ENCODE measurements around the gene CRYBG2.
"Not testable (repeated sequence)": the region's sequence is repeated elsewhere in the genome, so short reads cannot be mapped to it uniquely, and the experiment has no call there.

Gene CRYBG2

DNA sequence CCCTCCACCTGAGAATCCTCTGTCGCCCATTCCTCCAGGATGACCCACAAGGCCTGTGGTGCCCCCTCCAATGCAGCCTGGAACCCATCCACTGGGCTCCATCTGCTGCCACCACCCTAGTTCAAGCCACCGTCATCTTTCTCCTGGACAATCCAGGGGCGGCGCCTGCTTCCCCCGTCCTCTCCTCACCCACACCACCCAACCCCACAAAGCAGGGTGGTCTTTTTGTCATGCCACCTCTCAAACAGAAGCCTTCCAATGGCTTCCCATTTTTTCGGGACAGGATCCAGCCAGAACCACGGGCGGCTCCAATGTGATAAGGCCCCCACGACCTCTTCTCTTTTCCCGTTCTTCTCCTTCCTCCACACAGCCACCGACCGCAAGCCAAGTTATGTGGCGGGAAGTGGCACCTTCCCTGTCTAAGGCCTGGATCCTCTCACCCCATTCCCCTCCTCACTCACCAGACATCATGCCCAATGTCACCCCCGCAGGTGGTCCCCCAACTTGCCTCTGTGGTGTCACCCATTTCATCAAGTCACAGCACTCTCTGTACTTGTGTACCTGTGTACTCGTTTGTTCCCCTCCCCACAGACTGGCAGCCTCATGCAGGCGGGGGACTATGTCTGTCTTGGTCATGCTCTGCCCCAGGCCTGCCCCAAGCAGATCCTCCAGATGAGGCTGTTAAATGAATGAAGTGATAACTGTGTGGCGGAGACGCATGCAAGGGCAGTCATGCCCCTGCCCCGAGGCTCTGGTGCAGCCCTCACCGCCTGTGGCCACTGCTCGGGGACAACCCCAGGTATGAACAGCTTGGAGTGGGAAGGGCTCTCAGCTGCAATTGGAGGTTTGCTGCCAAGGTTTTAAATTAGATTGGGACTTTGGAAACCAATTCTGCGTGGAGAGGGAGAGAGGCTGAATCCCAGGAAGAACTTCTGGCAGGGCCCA is 58.5 kb downstream of the CRYBG2 start:
- no peak for DNase-seq (ENCODE audit: low spot score)

DNA sequence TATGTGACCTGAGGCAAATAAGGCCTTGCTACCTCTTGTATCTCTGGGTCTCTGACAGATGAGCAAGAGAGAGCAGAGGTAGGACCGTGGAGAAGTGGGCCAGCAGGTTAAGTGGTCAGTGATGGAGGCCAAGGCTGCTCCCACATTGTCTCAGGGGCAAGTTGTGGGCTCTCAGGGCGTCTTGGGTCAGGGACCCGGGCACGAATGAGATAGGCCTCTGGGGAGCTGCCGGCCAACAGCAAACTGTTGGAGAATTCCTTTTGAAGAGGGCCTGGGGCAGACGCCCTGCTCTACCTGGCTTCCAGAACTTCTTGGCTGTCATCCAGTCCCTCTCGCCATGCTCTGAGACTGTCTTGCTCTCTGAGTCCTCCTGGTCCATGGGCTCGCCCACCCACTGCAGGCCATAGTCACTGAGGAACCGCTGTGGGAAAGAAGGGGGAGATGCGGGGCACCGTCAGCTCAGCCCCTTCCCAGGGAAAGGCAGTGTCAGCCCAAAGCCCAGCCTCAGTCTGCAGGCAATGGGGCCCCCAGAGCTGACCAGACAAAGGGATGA is 59.9 kb downstream of the CRYBG2 start:
- DNase-seq (ENCODE audit: low spot score), result no peak

DNA sequence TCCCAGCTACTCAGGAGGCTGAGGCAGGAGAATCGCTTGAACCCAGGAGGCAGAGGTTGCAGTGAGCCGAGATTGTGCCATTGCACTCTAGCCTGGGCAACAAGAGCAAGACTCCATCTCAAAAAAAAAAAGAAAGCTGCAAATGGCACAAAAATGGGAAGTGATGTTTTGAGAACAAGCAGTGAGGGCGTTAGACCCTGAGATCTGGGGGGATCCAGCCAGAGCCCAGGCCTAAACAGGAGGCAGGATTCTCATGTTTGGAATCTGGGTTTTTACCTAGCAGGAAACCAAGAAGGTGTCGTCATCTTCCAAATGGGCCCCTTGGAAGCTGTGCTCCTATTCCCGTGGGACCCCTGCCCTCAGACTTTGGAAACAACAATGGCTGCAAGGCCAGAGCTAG is 61.2 kb downstream of the CRYBG2 start:
- DNase-seq (ENCODE audit: low spot score), result not testable (repeated sequence)

DNA sequence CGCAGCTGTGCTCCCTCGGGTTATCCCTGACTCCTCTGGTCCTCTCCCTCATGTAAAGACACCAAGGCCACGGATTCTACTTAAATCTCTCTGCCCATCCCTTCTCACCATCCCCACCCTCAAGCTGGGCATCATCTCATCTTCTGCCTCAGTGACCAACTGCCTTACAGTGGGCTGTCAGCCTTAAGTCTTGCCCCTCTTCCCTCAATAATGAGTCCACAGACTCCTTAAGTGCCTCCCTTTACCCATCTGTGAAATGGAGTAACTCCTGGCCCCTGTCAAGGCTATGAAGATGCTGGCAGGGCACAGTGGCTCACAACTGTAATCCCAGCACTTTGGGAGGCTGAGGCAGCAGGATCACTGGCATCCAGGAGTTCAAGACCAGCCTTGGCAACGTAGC is 62.0 kb downstream of the CRYBG2 start:
- no peak for DNase-seq (ENCODE audit: low spot score)

DNA sequence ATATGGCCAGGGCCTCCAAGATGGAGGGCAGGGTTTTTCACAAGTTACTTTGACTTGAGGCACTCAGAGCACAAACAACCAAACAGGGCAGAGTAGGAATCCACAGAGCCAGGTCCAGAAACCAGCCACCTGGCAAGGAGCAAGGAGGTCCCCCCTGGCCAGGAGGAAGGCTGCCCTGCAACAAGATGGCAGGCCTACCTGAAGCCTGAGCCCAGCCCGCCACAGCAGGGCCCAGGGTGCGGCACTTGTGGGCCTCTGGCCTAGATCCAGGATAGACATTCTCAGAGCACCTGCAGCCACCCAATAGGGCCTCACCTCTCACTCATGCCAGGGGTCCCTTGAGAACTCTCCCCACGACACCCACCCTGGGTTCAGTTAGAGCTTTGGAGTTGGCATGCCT is 62.5 kb downstream of the CRYBG2 start:
- no peak for DNase-seq (ENCODE audit: low spot score)

DNA sequence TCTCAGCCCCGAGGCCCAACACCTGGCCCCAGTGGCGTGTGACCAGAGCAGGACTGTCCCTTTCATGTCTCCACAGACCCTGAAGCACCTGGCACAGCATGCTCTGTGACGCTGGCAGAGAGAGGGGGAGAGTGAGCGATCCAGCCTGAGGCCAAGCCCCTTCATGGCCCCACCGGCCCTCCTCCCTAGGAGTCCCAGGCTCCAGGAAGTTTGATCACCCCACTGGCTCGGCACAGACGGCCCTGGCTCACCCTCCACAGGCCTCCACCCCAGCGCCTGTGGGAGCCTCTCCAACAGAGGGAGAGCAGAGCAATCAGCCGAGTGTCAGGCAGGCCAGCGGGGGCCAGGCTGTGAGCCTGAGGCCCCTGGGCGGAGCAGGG is 63.1 kb downstream of the CRYBG2 start:
- DNase-seq (ENCODE audit: low spot score), result no peak

DNA sequence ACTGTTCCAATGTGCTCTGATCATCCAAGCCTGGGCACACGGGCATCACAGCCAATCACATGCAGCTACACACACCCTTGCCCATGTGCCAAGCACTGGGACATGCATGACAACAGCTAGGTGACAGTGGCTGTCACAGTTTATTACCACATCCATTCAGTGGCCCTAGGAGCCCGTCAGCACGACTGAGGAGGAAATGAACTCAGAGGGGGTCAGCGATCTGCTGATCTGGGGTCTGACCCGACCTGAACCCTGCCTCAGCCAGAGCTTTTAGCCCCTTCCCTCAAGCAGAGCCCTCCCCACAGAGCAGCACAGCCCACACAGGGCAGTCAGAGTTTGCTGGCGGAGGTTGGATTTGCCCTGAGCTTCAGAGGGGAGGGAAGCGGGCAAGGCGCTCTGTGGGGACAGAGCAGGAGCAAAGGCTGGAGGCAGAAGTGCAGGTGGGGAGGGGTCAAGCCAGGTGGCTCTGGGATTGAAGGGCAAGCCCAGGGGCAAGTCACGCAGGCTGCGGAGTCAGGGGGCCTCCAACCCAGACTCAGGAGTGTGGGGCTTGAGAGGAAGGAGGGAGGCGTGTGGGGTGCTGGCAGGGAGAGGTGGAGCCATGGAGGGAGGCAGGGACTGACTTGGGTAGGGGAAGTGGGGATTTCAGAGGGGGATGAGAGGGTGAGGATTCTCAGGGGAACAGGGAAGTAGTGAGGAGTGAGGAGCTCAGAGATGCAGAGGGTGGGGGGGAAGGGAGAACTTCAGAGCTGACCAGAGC is 63.6 kb downstream of the CRYBG2 start:
- no peak for DNase-seq (ENCODE audit: low spot score)

DNA sequence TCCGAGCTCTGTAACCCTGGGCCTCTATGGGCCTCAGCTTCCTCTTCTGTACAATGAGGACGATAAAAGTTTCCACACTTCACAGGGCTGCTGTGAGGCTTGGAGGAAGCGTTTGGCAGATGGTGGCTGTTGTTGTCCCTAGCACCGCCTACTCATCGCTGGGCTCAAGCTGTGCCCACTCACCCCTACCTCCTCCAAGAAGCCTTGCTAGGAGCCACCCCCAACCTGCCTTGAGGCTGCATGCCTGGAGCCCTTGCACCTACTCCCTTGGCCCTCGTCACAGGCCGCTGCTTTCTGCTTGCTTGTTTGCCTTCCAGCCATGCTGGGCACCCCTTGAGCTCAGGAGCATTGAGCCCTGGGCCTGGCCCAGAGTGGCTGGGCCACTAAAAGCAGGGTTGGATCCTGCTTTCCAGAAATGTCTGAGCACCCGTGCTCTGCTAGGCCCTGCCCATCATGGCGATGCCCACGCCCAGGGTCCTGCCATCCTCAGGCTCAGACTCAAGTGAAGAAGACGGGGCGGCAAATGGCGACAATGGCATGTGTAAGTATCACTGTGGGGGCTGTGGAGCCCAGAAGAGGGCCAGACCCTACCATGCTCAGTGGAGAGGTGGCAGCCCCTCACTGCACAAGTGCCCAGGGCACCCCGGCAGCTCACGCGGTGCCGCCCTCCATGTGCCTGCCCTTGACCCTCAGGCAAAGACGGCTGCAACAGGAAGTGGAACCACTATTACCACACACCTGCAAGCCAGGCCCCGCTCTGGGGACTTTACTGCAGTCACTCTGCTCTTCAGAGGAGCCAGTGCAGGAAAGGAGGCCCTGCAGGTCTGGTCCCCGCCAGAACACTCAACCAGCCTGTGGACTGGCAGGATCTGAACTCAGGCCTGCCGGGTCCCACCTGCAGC is 64.5 kb downstream of the CRYBG2 start:
- DNase-seq (ENCODE audit: low spot score), result no peak

DNA sequence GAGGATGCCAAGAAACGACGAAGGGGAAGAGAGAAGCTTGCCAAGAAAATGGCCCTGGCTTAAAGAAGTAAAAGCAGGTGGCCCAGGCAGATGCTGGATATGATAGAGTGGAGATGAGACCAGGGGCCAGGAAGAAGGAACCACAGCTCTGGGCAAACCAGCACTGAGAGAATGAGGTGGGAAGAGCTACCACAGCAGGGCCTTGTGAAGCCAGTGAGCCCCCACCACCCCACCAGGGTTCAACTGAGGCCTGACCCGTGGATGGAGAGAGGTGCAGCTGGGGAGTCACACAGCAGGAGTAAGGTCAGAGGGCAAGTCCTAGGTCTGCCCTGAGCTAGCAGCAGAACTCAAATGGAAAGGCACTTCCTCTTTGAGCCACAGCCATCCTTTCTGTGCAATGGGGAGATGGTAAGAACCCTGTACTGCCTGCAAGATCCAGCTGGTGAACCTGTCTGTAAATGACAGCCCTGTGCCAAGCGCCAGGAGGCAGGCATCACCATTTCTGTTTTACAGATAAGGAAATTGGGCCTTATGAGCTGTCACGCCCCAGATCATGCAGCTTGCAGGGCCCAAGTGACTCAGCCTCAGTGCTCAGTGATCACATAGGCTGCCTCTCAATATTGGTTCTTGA is 65.5 kb downstream of the CRYBG2 start:
- DNase-seq (ENCODE audit: low spot score), result no peak

DNA sequence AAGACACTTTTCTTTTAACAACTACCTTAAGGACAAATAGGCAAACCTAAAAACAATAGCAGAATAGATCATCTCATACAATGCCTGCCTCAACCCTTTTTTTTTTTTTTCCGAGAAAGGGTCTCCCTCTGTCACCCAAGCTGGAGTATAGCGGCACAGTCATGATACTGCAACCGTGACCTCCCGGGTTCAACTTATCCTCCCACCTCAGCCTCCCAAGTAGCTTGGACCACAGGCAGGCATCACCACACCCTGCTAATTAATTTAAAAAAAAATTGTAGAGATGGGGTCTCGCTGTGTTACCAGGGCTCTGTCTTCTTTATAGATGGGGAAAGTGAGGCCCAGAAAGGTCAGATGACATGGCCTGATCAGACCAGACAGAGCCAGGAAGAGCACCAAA is 66.1 kb downstream of the CRYBG2 start:
- no peak for DNase-seq (ENCODE audit: low spot score)

DNA sequence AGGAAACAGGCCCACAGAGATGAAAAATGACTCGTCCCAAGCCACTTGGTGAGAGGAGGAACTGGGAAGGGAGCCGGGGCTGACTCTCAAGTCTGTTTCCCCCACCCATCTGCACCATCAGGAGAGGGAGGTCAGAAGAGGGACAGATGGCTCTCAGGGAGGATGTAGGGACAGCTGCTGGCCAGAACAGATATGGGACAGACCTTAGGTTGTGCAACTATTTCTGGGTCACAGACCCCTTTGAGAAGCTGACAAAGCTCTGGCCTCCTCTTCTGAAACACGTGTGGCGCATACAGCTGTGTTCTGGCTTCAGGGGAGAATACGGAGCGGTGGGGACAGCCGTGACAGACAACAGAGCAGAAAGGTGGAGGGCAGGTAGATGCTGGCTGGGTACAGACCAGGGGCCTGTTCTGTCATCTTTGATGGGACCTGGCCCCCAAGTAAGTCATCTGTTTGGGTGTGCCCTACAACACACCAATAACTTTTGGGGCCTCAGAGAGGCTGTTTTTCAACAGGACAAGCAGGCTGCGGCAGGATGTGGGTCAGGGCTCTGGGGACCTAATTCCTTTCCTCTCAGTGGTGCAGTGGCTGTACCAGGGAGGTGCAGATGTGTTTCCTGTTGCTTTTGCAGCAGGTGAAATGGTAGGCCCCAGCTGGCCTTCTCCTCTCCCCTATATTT is 66.8 kb downstream of the CRYBG2 start:
- no peak for DNase-seq (ENCODE audit: low spot score)

DNA sequence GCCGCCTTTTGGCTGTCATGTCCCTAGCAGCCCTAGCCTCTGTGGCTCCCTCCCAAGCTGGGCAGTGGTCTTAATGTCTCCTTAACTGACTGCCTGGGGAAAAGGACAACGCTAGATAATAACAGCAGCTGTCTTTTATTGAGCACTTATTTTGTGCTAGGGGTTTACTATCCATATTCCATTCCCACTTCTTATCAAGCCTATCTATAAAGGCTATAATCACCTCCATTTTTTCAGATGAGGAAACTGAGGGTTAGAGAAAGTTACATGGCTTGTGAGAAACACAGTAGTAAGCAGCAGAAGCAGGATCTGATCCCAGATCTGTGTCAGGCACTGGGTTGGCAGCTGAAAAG is 67.9 kb downstream of the CRYBG2 start:
- no peak for DNase-seq (ENCODE audit: low spot score)

DNA sequence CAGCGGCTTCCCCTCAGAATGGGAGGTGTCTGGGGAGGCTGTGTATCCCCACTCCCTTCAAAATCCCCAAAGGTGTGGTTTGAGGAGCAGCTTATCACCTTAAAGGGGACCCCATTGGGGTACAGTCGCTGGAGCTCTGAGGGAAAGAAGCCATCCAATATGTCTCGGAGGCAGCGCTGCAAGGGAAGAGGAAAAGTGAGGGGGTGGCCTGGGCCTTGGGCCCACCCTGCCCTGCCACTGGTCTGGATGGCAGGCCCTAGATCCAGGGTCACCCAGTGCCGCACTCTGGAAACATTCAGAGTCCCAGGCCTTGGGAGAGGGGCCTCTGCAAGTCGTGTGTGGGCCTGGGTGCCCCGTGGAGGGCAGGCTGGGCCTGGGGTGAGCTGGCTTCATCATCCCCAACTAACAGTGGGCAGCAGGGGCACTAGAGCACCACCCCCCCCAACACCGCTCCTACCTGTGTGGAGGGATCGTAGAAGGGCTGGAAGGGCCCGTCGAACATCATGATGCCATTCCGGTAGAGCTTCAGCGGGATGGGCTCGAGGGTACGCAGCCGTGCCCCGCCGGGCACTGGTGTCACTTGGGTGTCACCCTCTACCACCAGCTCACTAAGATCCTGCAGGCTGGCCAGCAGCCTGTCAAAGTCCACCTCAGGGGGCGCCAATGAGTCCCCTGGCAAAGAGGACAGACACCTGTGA is 68.4 kb downstream of the CRYBG2 start:
- DNase-seq (ENCODE audit: low spot score), result peak; percentile 29

DNA sequence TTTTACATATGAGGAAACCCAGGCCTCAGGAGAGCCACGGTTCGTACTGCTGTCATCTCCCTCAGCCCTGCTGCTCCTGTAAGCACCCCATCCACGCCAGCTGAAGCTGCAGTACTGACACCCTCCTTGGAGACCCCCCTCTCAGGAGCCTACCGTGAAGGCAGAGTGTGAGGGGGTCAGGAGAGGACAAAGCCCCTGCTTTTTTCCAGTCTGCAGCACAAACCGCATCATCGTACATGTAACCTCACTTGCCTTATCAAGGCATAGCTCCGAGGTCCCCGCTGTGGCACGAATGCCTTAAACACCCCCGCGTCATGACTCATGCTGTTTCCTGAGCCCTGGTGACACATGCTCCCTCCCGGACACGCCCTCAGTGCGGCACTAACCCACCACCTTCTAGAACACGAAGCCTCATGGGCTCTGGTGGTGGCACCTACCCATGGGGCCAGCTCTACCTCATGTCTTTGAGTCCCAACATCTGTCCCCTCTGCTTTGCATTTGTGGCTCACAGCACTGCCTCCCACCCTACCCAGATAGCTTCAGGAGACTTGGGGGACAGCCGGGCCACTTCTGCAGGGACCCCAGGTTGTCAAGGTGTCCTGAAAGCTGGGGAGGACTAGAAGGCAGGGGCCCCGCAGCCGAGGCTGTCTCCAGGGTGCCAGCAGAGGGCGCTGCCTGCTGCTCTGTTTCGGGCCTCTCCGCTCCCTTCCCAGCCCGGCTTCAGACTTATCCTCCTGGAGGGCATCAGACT is 69.2 kb downstream of the CRYBG2 start:
- peak; percentile 44 for DNase-seq (ENCODE audit: low spot score)

DNA sequence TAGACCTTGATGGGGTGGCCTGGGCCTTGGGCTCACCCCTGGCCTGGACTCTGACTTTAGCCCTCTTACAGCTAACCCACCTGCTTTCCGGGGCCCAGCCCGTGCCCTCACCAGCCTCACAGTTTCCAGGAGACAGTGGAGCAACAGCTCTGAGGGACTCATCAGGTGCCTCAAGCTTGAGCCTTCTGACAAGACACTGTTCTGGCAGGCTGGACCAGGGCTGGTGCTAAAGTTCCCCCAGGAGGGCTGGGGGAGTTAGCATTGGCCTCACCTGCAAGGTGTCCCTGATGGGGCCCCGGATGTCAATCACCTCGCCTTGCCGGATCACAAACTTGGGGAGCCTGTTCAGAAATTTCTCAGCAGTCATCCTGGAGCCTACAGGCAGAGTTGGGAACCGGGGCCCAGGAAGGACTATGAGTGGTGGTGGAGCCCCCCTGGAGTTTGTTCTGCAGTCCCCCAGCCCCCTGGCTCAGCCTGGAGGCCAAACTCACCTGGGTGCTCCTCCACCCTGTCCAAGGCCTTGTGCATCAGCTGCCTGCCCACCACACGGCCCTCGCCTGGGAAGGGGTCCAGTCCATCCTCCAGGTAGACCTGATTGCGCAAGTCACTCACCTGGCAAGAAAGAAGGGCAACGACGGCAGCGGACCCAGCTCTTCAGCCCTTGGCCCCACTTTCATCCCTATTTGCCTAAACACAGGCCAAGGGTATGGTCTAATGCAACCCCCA is 69.9 kb downstream of the CRYBG2 start:
- no peak for DNase-seq (ENCODE audit: low spot score)

DNA sequence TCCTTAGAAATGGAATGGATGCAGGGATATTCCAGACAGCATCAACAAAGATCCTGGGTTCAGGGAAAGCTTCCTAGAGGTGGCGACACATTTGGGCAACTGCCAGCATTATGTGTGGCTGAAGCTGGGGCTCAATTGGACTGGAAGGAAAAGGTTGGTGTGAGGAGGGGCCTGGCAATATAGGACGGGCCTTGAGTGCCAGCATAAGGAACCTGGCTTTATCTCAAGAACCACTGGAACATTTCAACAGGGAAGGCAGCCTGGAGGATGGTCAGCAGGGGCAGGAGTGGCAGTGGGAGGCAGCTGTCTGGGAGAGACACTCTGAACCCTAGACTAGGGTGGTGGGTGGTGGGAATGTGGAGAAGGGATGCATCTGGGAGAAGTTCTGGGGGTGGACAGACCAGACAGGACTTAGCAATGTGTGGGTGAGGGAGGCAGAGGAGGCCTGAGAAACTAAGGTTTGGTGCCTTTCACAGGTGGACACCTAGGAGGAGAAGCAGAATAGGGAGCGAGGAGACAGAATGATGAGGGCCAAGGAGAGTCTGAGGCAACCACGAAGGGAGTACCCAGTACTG is 70.6 kb downstream of the CRYBG2 start:
- DNase-seq (ENCODE audit: low spot score), result no peak

DNA sequence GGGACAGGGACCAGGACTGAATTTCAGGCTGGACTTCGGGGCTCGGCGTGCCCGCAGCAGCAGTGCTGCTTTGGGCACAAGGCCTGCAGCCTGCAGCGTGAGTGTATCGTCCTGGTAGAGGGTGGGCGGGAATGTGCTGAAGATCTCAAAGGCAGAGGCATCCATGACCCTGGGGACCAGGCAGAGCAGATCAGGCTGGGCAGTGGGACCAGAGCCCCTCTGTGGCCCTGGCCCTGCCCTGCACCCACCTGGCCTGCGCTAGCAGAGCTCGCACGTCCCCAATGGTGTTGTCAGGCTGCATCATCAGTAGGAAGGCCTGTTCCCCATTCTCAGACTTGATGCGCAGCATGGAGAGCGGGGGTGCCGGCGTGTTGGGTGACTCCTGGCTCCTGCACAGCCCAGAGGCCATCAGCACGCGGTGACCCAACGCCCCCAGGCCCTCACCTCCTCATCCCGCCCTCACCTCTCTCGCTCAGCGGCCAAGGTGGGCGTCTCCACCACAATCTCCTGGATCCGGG is 71.5 kb downstream of the CRYBG2 start:
- no peak for DNase-seq (ENCODE audit: low spot score)

DNA sequence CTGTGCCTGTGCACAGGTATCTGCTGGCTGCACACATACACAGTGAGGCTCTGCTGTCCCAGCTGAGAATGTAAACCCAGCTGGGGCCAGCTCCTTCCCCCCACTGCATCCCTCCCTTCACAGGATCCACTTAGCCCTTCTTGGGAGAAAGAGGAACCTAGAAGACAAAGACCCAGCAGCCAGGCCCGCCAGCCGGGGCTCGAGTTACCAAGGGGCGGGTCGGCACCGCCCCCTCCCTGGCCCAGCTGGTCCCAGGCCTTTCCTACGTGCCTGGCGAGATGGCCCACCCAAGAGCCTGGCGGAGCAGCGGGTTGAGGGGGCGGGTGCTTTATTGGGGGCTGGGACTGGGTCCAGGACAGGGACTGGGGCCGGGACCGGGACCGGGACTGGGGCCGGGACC is 72.0 kb downstream of the CRYBG2 start:
- DNase-seq (ENCODE audit: low spot score), result no peak

Measured in cerebellar cortex (tissue), 1 donor.